Astrocyte of the cerebellum (primary cell): Measurements from ENCODE around the gene MINDY4.

Experiments
- DNase-seq: peaks from one replicate; pipeline ENCODE4 v3.0.0-alpha.2; 2011; ENCODE audit warnings: low read depth
- H3K4me3 ChIP-seq: 2 replicates; pipeline ENCODE4 v1.5.1; 2011; ENCODE audit warnings: mild to moderate bottlenecking, low read depth, low read length, moderate library complexity
- CTCF ChIP-seq: IDR thresholded peaks from 2 replicates; pipeline ENCODE4 v1.5.1; 2012; ENCODE audit warnings: low read length, low read depth, moderate library complexity, mild to moderate bottlenecking; ENCODE audit errors: missing control alignments
- in situ Hi-C: cut with HindIII; loops from 2 replicates; pipeline ENCODE4 v1.10.0; 2017; ENCODE audit warnings: low sequenced_read_pairs

The MINDY4 gene

GRCh38 chr7:30765408-30765807 lies 5.8 kb upstream of the MINDY4 start:
- H3K4me3 ChIP-seq: no peak overlapping the region
- no peak for TF ChIP-seq CTCF
- DNase-seq: no peak
- in situ Hi-C loops: no loop called here

GRCh38 chr7:30770845-30771173 lies 408 bp upstream of the MINDY4 start:
- no peak for DNase-seq
- peak overlapping the region; percentile 85 for H3K4me3 ChIP-seq
- no peak for TF ChIP-seq CTCF
- in situ Hi-C loops: no loop called here

GRCh38 chr7:30771880-30772425 lies 736 bp downstream of the MINDY4 start:
- no peak for TF ChIP-seq CTCF
- no peak for DNase-seq
- in situ Hi-C loops: no loop called here
- peak overlapping the region; percentile 85 for H3K4me3 ChIP-seq

- TF ChIP-seq CTCF: no peak
- no peak overlapping the region for H3K4me3 ChIP-seq
- DNase-seq: no peak
- in situ Hi-C loops: no loop called here
Measured at GRCh38 chr7:30772984-30773383, 1.8 kb downstream of the MINDY4 start.

- DNase-seq: no peak
- in situ Hi-C loops: loop anchor here (25.0 kb wide), 1 partner anchor 336 kb away; no protein-coding TSS in a partner anchor
- no peak for TF ChIP-seq CTCF
- H3K4me3 ChIP-seq: no peak overlapping the region
Measured at GRCh38 chr7:30775992-30776391, 4.8 kb downstream of the MINDY4 start.

GRCh38 chr7:30776971-30777370 lies 5.8 kb downstream of the MINDY4 start:
- DNase-seq: no peak
- in situ Hi-C loops: loop anchor here (25.0 kb wide), 1 partner anchor 335 kb away; no protein-coding TSS in a partner anchor
- no peak for TF ChIP-seq CTCF
- no peak overlapping the region for H3K4me3 ChIP-seq
